Mesenchymal stem cell (in vitro differentiated cells and primary cell): ENCODE data around the gene MBNL1.
A peak's percentile ranks its signal among the peaks of the same experiment; 100 is the strongest.

Experiments used
- DNase-seq: peaks from one replicate; pipeline ENCODE4 v3.0.0-alpha.2; 2013
- H2AFZ ChIP-seq: one replicate; pipeline ENCODE4 v1.6.1; 2013; ENCODE audit warnings: low read depth, mild to moderate bottlenecking, control low read depth, inconsistent platforms, low read length, moderate library complexity
- H2AK5ac ChIP-seq: 2 replicates; pipeline ENCODE4 v1.6.1; 2013; ENCODE audit warnings: low read length, moderate library complexity, mild to moderate bottlenecking, inconsistent platforms; ENCODE audit not compliant: severe bottlenecking
- H2BK120ac ChIP-seq: one replicate; pipeline ENCODE4 v1.6.1; 2013; ENCODE audit warnings: low read depth, mild to moderate bottlenecking, inconsistent platforms, low read length, moderate library complexity
- H2BK12ac ChIP-seq, 2 experiments: one replicate each; pipeline ENCODE4 v1.6.1; 2013; ENCODE audit warnings: inconsistent platforms in 2 of 2, low read length in 2 of 2, mild to moderate bottlenecking in 2 of 2, moderate library complexity in 2 of 2, control low read depth in 1 of 2
- H2BK15ac ChIP-seq: one replicate; pipeline ENCODE4 v1.6.1; 2013; ENCODE audit warnings: mild to moderate bottlenecking, low read depth, inconsistent platforms; ENCODE audit not compliant: poor library complexity, severe bottlenecking
- H2BK5ac ChIP-seq: 2 replicates; pipeline ENCODE4 v1.6.1; 2013; ENCODE audit warnings: low read depth, mild to moderate bottlenecking, low read length, control low read depth, inconsistent platforms; ENCODE audit not compliant: poor library complexity, severe bottlenecking
- H3K14ac ChIP-seq, 2 experiments: one replicate each; pipeline ENCODE4 v1.6.1; 2013; ENCODE audit warnings: inconsistent platforms in 2 of 2, low read length in 2 of 2, control low read depth in 1 of 2, mild to moderate bottlenecking in 1 of 2, moderate library complexity in 1 of 2
- H3K18ac ChIP-seq, 2 experiments: one replicate each; pipeline ENCODE4 v1.6.1; 2013; ENCODE audit warnings: inconsistent platforms in 2 of 2, low read length in 2 of 2, control low read depth in 1 of 2, low read depth in 1 of 2, mild to moderate bottlenecking in 1 of 2
- H3K23ac ChIP-seq, 2 experiments: one replicate each; pipeline ENCODE4 v1.6.1; 2013; ENCODE audit warnings: inconsistent platforms in 2 of 2, low read length in 2 of 2, mild to moderate bottlenecking in 2 of 2, moderate library complexity in 2 of 2, control low read depth in 1 of 2
- H3K27ac ChIP-seq: 2 replicates; pipeline ENCODE4 v1.5.1; 2013; ENCODE audit warnings: mild to moderate bottlenecking, moderate library complexity, low read length, control low read depth, inconsistent platforms; ENCODE audit not compliant: poor library complexity, severe bottlenecking
- H3K27me3 ChIP-seq, 2 experiments: 2 replicates each; pipeline versions ENCODE4 v1.6.1 to v1.7.0; 2013; ENCODE audit warnings: low read length in 2 of 2, mild to moderate bottlenecking in 2 of 2, moderate library complexity in 2 of 2, control low read depth in 1 of 2, inconsistent platforms in 1 of 2; ENCODE audit not compliant: control insufficient read depth in 1 of 2, insufficient read depth in 1 of 2
- H3K36me3 ChIP-seq, 2 experiments: 2 replicates each; pipeline versions ENCODE4 v1.6.1 to v1.7.0; 2013; ENCODE audit warnings: low read length in 2 of 2, control low read depth in 1 of 2, inconsistent platforms in 1 of 2, low read depth in 1 of 2, mild to moderate bottlenecking in 1 of 2; ENCODE audit not compliant: insufficient read depth in 2 of 2, control insufficient read depth in 1 of 2
- H3K4ac ChIP-seq, 2 experiments: one replicate each; pipeline ENCODE4 v1.6.1; 2013; ENCODE audit warnings: inconsistent platforms in 2 of 2, low read length in 2 of 2, mild to moderate bottlenecking in 2 of 2, moderate library complexity in 2 of 2, control low read depth in 1 of 2, low read depth in 1 of 2
- H3K4me1 ChIP-seq: 2 replicates; pipeline ENCODE4 v1.6.1; 2013; ENCODE audit warnings: low read depth, low read length, control low read depth; ENCODE audit not compliant: control insufficient read depth, insufficient read depth
- H3K4me2 ChIP-seq: 2 replicates; pipeline ENCODE4 v1.6.1; 2013; ENCODE audit warnings: low read length, mild to moderate bottlenecking, inconsistent platforms; ENCODE audit not compliant: poor library complexity, severe bottlenecking
- H3K4me3 ChIP-seq, 2 experiments: 2 replicates each; pipeline versions ENCODE4 v1.5.1 to v1.7.0; 2013; ENCODE audit warnings: low read length in 2 of 2, mild to moderate bottlenecking in 2 of 2, control low read depth in 1 of 2, low read depth in 1 of 2; ENCODE audit not compliant: insufficient read depth in 1 of 2
- H3K79me1 ChIP-seq: replicated peaks from 2 replicates; pipeline ENCODE4 v1.6.1; 2013; ENCODE audit warnings: mild to moderate bottlenecking, control low read depth, low read length, inconsistent platforms; ENCODE audit not compliant: poor library complexity, severe bottlenecking
- H3K9ac ChIP-seq: 2 replicates; pipeline ENCODE4 v1.7.0; 2013; ENCODE audit warnings: mild to moderate bottlenecking, low read length, moderate library complexity
- H3K9me3 ChIP-seq: 2 replicates; pipeline ENCODE4 v1.7.0; 2013; ENCODE audit warnings: mild to moderate bottlenecking, low read length; ENCODE audit not compliant: control insufficient read depth
- H4K8ac ChIP-seq: one replicate; pipeline ENCODE4 v1.6.1; 2013; ENCODE audit warnings: inconsistent platforms, mild to moderate bottlenecking, low read length, moderate library complexity
- H4K91ac ChIP-seq: one replicate; pipeline ENCODE4 v1.6.1; 2013; ENCODE audit warnings: mild to moderate bottlenecking, low read length, inconsistent platforms
- WGBS: methylation state at CpG from one replicate; pipeline ENCODE4 v1.1.7; 2013; ENCODE audit warnings: mixed read lengths; 5-methylcytosine and 5-hydroxymethylcytosine counted together

Gene MBNL1

GRCh38 chr3:152269056-152269830 lies 514 bp downstream of the MBNL1 start:
- H3K27ac ChIP-seq = peak overlapping the region; percentile 96
- peak overlapping the region; percentile 25 for H4K8ac ChIP-seq
- H3K4ac ChIP-seq = peak overlapping the region; percentile 94 to 96
- H3K4me2 ChIP-seq = peak overlapping the region; percentile 53
- H3K9me3 ChIP-seq = no peaks in the 10 kb centered on the region
- H3K36me3 ChIP-seq = no peaks in the 10 kb centered on the region
- DNase-seq = peak; percentile 92
- peak overlapping the region; percentile 78 to 90 for H3K4me3 ChIP-seq
- H4K91ac ChIP-seq = peak overlapping the region; percentile 31
- peak overlapping the region; percentile 97 for H3K9ac ChIP-seq
- WGBS = under 1% methylated on average over 40 of the region's 56 CpGs
- H3K23ac ChIP-seq = peak overlapping the region in 1 of 2 experiments; percentile 99
- H3K27me3 ChIP-seq = no peaks in the 10 kb centered on the region
- no peak overlapping the region for H2AK5ac ChIP-seq
- H2AFZ ChIP-seq = peak overlapping the region; percentile 91
- no peak overlapping the region for H2BK15ac ChIP-seq
- peak overlapping the region in 1 of 2 experiments; percentile 100 for H3K14ac ChIP-seq
- H3K4me1 ChIP-seq = peaks cover 6% of the 10 kb centered on the region
- peaks cover 4% of the 10 kb centered on the region for H3K79me1 ChIP-seq
- H2BK12ac ChIP-seq = peak overlapping the region in 1 of 2 experiments; percentile 94
- H2BK120ac ChIP-seq = peak overlapping the region; percentile 98
- H3K18ac ChIP-seq = peak overlapping the region; percentile 30 to 100
- H2BK5ac ChIP-seq = peak overlapping the region; percentile 63

DNA sequence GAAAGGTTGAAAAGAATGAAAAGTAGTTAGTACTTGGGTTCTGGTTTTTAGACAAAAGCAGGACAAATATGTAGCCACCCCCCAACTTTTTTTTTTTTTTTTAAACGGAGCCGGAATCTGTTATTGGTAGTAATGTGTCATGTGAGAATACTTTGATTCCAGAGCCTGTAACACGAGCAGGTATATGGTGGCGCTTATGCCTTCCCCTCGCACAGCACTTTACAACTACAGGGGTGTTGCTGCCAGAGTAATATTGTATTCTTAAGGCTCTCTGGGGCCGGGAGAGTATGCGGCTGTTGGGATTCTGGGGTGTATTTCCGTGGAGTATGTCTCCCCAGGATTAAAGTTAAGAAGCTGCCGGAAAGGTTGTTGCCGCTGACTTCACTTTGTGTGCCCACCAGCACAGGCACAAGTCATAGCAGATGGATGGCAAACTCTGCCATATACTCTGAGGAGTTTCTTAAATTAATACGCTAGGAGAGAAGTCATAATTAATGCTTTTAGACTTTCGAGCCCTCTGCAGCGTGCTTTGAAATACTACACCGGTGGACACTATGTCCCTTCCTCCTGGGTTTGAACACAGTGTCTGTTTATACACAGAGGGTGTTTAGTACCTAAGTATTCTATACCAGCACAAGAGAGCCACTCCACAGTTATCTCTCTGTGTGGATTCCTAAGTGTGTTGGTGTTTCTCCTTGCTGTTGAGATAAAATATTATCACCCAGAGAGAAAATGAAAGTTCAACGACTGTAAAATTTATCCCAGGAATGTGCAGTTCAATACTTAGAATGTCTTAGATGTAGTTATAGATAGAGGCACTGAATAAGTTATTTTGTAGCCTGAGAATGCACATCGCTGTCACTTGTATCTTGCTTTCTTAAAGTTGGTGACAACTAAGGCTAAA lies 1.4 kb downstream of the MBNL1 start:
- Histone ChIP-seq H3K4me3 (peak overlapping the region; percentile 48 to 90), H2BK120ac (no peak overlapping the region), H2AK5ac (peak overlapping the region; percentile 46), H3K4ac (peak overlapping the region in 1 of 2 experiments; percentile 74), H3K4me1 (peaks cover 6% of the 10 kb centered on the region), H3K9ac (peak overlapping the region; percentile 97), H3K36me3 (no peaks in the 10 kb centered on the region), H3K14ac (no peak overlapping the region), H2BK12ac (no peak overlapping the region), H3K18ac (peak overlapping the region in 1 of 2 experiments; percentile 76), H3K79me1 (peaks cover 4% of the 10 kb centered on the region), H3K23ac (no peak overlapping the region), H4K91ac (no peak overlapping the region), H3K9me3 (no peaks in the 10 kb centered on the region), H2BK5ac (no peak overlapping the region), H3K4me2 (peak overlapping the region; percentile 56), H3K27me3 (no peaks in the 10 kb centered on the region), H4K8ac (no peak overlapping the region), H3K27ac (peak overlapping the region; percentile 96), H2BK15ac (no peak overlapping the region), H2AFZ (no peak overlapping the region)
- DNase-seq = peak; percentile 77
- WGBS = 5% methylated on average over 11 of the region's 16 CpGs

DNA sequence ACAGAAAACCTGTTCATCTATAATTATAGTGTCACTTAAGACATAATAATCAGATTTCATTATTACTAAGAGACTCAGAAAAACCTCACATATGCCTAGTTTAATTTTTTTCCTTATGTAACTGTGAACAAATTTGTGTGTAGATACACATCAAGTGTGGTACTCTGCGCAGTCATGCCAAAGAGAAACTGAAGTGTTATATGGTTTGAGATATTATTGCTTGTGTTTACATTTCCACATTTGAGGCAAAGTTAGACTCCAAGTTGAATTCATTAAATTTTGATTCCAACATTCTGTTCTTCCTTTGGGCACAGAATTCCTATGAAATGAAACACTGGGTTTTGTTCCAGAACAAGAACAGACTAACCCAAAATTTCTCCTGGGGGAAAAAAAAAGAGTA lies 2.2 kb downstream of the MBNL1 start:
- H3K23ac ChIP-seq = no peak overlapping the region
- no peak overlapping the region for H3K18ac ChIP-seq
- H3K27me3 ChIP-seq = no peaks in the 10 kb centered on the region
- no peak overlapping the region for H2BK5ac ChIP-seq
- H3K4me3 ChIP-seq = peak overlapping the region in 1 of 2 experiments; percentile 90
- H4K8ac ChIP-seq = no peak overlapping the region
- H3K4me2 ChIP-seq = no peak overlapping the region
- H2BK12ac ChIP-seq = no peak overlapping the region
- H3K4me1 ChIP-seq = peaks cover 6% of the 10 kb centered on the region
- H3K27ac ChIP-seq = peak overlapping the region; percentile 40
- no peak overlapping the region for H3K4ac ChIP-seq
- no peak overlapping the region for H2BK120ac ChIP-seq
- H3K36me3 ChIP-seq = no peaks in the 10 kb centered on the region
- H2BK15ac ChIP-seq = no peak overlapping the region
- no peak for DNase-seq
- no peak overlapping the region for H2AK5ac ChIP-seq
- no peaks in the 10 kb centered on the region for H3K9me3 ChIP-seq
- no peak overlapping the region for H4K91ac ChIP-seq
- no peak overlapping the region for H2AFZ ChIP-seq
- WGBS = 67% methylated on average over 1 of the region's 1 CpG
- H3K9ac ChIP-seq = peak overlapping the region; percentile 97
- H3K14ac ChIP-seq = no peak overlapping the region
- peaks cover 4% of the 10 kb centered on the region for H3K79me1 ChIP-seq
